Activated CD4-positive, CD25-positive, alpha-beta regulatory T cell (primary cell): ENCODE data around the gene CCDC124.
"Not testable (repeated sequence)": the region's sequence is repeated elsewhere in the genome, so short reads cannot be mapped to it uniquely, and the experiment has no call there.

ENCODE experiments used
- DNase-seq, 4 experiments: peaks; one replicate each; lab custom pipeline; 2025; lab: John Stamatoyannopoulos, UW

CCDC124 gene

GRCh38 chr19:17986569-17986968 lies 53.8 kb downstream of the CCDC124 start:
- DNase-seq, result not testable (repeated sequence)

DNA sequence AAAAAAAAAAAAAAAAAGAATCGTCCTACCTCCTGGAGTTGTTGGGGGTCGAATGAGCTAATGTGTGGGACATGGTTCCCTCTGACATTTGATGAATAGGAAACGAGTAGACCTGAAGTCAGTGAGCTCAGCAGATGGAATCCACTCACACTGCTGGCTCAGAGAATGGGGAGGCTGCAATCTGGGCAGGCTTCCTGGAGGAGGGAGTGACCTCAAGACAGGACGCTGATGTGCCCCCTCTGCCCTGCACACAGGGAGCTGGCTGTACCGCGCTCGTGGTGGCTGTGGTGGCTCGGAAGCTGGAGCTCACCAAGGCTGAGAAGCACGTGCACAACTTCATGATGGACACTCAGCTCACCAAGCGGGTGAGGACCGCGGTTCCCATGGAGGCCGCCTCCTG lies 55.3 kb downstream of the CCDC124 start:
- DNase-seq, result no peak

- no peak for DNase-seq
Observed at GRCh38 chr19:17989425-17990094, 56.7 kb downstream of the CCDC124 start.

GRCh38 chr19:17993076-17993813 lies 60.4 kb downstream of the CCDC124 start:
- DNase-seq, result no peak
